HCEC 1CT (cell line): Measurements from ENCODE around the gene IL2RA.
"Not testable (repeated sequence)": the region's sequence is repeated elsewhere in the genome, so short reads cannot be mapped to it uniquely, and the experiment has no call there.

Experiments
- DNase-seq: peaks from one replicate; pipeline ENCODE4 v3.0.0-alpha.2; 2017

The IL2RA gene

DNA sequence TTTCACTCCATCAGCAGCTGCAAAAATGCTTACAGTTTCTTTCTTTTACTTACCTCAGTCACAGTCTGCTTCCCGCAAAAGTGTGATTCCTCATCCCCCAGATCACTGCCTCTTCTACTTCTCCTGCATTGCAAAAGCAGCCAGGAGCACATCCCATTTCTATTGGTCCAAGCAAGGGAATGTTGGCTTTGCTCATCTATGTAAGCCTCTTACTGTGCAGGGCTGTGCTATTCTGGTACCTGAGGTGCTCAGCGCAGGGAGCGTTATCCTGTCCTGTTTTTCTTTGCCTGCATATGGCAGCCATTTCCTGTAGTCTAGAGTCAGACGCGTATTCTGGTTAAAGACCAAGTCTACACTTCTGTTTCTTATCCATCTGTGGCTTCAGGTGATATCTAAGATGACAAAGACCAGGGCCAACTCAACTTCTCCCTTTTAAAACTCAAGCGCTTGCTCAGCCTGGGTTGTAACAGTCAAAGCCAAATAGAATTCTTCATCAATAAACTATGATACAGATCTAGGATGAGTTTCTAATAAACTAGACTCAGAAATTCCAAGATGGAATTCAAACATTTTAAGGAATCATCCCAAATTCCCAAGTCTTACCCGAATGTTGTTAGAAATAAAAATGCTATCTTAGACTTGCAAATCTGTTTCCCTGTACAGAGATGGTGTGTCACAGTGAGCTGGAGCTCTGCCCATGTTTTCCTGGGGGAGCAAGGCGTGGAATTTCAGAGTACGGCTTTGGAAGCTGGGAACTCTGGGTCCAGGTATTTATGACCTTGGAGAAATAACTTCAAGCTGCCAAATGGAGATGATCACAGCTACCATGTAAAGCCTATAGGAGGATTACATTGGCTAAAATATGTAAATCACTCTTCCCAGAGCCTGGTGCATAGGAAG lies 20.6 kb upstream of the IL2RA start:
- DNase-seq, result no peak

DNA sequence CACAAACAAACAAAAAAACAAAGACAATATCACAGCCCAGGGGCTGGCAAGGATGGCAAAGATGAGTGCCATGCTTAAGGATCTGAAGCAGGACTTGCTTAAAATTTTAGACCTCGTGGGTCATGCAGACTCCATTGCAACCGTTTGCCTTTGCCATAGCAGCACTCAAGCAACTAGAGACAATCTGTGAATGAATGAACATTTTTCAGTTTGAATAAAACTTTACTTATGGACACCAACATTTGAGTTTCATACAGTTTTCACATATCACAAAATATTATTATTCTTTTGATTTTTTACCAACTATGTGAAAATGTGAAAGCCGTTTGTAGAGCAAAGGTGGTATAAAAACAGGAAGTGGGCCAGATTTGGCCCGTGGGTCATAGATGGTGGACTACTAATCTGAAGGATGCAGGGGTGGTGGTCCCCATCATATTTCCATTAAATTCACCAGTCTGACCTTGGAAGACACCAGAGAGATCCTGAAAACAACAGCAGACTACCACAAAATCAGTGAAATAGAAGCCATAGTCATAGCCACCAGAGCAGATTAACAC lies 18.3 kb upstream of the IL2RA start:
- DNase-seq, result no peak

DNA sequence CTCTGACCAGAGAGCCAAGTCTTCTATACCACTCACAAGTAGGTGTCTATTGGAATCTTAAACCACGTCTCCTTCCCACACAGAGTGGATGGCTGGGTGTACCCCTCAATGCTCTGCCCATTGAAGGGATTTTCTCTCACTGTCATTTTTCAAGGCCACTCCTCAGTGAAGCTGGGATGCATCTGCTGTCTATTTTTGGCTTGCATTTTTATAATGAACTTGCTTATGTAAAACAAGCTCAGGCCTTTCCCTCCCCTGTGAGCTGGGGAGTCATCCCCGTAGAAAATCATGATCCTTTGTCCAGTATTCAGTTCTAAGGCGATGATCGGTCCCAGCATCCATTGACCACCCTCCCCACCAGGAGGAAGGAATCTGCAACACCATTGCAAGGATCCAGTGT lies 16.9 kb upstream of the IL2RA start:
- DNase-seq, result no peak

DNA sequence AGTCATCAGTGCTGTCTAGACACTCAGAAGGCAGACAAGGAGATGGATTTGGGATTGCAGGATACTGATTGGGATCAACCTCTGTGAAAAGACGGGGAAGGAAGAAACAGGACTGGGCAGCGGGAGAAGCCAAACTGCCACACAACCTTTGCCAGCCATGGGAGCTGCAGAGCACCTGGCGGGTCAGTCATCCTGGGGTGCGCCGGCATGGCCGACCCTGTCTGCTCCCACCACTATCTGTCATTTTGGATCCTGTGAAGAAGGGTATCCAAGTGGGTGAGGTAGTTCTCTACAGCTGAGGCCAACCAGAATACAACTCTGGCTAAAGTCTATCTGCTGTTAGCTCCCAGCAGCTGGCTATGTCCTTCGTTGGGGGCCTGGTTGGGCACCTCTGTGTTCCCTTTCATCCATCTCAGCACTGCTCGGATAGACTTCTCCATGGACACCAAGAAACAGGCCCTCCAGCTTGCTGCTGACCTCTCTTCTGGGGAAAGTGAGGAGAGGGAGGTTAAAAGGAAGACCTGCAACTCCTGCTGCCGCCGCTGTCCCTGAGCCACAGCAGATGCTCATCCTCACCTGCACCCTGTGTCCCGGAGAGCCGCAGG lies 15.0 kb upstream of the IL2RA start:
- DNase-seq, result no peak

DNA sequence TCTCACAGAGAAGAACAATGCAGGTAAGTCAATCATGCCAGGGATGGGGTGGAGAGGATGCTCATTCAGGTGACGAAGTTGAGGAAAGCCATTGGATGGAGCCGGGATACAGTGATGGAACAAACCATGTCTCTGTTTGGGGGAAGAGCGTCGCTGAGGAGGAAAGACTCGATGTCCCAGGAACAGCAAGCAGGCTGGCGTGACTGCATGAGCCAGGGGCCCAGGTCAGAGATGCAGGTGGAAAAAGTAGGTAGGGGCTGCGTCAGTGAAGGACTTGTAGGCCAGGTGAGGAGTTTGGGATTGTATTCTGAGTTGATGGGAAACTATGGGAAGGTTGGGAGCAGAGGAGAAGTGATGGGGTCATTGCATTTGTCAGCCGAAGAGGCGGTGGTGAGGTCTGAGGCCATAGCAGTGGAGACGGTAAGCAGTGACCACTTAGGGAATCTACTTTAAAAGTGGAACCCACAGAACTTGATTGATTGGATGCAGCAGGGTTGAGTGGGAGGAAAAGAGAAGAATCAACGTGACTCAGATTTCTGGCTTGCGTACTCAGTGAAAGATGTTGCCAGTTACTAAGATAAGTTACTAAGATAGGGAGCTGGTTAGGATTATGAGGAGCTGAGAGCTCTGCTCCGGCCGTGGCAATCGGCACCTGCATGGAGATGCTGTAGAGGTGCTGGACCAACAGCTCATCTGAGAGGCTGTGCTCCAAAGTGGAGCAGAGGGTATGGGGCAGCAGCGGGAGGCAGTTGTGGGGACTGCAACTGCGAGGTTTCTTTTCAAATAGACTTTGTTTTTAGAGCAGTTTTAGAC lies 12.5 kb upstream of the IL2RA start:
- DNase-seq, result no peak

DNA sequence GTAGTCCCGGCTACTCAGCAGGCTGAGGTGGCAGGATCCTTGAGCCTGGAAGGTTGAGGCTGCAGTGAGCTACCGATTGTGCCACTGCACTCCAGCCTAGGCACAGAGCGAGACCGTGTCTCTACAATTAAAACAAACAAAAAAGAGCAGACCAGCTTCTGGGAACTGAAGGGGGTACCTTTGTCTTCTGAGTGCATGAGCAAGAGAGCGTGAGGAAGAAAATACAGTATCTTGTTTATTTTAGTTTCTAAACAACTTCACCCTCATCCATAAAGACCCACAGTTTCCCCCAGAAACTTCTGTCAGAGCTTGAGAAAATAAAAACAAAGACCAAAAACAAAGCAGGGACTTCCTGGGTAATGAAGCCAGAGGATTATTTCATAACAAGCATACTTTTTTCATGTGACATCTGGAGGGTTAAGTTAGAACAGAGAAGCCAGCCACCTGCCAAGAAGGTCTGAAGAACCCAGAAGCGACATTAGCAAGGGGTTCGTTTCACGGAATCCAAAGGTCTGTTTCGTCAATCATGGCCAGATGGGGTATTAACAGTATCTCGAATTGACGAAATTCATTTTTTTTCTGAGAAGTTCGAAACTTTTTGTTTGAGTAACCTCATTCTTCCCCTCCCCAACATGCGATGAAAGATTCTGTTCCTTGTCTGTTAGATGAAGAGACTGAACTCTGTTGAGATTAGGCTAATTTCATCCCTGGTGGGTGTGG lies 10.2 kb upstream of the IL2RA start:
- DNase-seq, result no peak

DNA sequence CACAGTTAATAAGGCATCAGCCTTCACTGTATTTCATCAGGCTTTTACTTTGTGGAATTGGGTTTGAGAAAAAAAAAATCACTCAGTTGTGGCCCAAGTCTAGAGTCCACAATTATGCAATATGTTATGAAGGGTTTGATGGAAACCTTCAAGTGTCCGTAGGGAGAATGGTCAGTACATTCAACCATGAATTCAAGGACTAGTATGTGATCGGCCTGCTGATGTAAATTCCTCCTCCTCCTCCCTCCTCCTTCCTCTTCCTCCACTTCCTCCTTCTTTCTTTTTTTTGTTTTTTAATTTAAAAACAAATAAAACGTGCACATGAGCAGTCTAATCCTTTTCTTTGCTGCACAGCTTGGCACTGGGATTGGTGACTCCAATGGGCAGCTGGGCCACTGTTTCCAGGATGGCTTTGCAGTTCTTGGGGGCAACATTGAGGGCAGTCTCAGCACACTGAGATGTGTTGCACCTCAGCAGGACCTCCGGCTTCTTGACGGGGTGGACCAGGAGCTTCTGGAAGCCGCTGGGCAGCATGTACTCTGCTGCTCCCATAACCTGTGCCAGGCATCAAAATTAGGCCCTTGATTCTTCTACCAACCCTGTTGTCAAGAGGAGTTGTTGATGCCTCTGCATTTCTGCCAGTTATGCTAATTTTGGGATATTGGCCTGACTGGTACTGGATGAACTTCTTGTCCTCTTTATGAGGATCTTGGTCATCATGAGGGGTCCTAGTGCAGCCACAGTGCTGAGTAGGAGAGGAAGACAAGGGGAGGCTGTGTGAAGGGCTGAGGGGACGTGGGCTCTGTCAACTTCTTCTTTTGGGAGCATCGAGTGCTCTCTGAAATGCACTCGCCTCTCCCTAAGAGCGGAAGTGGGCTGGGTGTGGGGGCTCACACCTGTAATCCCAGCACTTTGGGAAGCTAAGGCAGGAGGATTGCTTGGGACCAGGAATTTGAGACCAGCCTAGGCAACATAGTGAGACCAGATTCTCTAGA lies 9.3 kb upstream of the IL2RA start:
- DNase-seq, result no peak

DNA sequence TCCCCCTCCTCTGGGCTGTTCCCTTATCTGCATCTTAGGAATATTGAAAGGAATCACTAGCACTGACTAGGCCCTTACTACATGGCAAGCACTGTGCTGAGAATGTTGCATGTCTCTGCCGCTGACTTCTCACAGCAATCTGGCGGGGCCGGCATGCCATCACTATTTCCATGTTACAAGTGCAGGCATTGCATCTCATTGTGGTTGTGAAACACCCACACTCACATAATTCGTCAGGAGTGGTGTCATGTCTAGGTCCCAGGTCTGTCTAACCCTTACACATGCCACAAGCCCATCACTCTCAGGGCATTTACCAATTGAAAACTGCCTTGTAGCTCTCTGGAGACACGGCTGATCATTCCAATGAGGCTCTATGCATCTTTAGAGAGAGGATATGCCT lies 8.5 kb upstream of the IL2RA start:
- no peak for DNase-seq

DNA sequence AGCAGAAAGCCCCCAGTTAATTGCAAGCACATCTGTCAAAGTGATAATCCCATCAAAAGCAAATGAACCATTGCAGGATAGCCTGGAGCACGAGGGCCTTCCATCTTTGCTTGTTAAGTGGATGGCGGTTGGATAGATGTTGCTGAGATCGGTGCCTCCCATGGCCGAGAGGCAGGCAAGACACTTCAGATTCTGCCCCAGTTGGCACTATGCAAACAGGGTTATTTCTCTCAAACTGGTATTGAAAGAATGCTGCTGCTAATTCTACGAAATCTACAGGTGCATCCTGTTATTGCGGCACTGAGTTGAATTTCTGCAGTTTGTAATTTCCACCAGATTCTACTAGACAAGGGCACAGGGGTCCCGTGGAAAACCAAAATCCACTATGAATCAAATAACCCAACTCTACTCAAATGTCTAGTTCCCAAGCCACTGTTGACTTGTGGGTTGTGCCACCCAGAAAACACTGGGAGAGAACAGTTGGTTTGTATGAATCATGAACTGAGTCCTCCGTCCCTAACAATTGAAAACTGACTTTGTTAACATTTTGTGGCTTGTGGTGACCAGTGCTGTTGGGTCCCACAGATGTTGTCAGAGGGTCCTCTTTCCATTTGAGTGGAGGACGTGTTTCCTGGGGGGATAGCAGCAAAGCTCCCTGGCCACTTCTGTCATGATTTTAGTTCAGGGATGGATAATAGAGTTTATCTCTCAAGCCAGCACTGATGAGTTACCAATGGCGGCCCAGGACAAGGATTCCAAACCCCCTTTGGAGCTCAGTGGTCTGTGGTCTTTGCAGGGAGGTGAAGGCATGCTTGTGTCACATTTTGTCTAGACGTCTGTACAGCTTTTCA lies 7.1 kb upstream of the IL2RA start:
- DNase-seq, result no peak

DNA sequence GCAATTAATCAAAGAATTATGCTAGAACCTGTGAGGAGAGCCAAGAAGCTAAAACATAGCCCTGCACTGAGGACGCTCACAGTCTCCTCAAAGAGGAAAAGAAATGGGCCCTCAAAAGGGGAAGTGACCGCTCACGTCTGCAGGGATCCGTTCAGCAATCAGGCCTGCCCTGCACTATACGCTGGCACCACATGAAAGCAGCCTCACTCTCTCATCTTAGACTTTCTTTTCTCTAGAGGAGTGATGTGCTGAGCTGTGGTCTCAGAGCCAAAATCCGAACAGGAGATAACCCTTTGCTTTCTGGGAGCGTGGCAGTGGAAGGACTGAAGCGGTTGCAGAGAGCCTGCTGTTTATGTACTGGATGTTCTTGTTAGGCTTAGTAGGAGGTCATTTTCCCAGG lies 6.3 kb upstream of the IL2RA start:
- no peak for DNase-seq

DNA sequence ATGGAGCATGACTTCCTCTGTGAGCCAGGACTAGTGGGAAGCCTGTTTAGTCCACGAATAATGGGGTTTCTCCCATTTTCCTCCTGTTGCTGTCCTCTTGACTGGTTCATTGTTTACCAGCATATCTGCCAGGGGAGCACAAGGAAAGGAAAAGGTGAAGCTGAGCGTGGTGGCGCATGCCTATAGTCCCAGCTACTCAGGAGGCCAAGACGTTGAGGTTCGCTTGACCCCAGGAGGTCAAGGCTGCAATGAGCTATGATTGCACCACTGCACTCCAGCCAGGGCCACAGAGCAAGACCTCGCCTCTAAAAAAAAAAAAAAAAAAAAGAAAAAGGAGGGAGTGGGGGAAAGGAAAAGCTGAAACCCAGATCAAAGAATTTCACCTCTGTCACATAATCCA lies 5.8 kb upstream of the IL2RA start:
- DNase-seq, result no peak

DNA sequence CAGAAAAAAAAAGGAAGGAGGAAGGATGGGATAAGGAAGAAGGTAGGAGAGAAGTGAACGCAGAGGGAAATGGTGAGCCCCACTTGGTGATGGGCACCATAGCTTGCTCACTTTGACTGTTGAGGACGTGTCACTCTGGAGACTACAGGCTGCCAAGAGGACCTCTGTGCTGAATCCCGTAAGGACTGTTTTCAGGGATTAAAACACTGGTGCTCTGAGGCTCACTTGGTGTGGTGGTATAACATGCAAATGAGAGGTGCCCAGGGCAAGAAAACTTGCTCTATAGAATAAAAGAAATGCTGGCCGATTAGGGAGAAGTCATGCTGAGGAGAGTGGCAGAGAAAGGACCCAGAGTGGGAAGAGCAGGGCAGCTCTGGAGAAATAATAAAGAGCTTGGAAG lies 5.3 kb upstream of the IL2RA start:
- no peak for DNase-seq

DNA sequence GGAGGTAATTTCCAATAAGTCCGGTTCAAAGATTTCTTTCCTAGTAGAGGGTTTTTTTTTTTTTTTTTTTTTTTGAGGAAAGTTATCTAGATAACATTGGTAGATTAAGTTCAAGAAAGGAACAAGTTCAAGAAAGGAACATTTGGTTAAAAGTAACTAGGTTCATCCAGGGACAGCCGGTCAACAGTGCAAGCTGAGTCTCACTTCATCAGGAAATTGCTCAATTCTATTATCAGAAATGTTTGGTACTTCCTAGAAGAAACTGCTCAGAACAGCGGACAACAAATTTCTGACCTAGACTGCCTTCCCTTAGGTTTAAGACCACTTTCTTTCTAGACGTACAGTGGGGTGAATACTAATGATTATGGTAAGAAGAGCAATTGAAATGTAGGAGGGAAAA lies 3.7 kb upstream of the IL2RA start:
- DNase-seq, result no peak

DNA sequence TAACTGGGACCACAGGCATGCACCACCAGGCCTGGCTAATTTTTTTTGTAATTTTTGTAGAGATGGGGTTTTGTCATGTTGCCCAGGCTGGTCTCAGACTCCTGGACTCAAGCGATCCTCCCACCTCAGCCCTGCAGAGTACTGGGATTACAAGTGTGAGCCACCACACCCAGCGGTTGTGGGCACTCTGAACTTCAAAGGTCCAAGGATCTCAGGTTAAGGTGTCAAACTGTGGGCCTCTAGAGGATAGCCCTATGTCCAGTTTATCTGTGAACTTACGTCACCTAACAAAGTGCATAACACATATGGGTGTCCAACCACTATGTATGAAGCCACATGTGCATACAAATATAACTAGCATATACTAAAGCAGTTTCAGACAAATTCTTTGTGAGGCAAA lies 3.2 kb upstream of the IL2RA start:
- DNase-seq, result no peak

DNA sequence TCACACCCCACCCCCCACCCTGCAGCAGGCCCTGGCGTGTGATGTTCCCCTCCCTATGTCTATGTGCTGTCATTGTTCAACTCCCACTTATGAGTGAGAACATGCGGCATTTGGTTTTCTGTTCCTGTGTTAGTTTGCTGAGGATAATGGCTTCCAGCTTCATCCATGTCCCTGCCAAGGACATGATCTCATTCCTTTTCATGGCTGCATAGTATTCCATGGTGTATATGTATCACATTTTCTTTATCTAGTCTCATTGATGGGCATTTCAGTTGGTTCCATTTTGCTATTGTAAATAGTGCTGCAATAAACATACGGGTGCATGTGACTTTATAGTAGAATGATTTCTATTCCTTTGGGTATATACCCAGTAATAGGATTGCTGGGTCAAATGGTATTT lies 2.6 kb upstream of the IL2RA start:
- not testable (repeated sequence) for DNase-seq

DNA sequence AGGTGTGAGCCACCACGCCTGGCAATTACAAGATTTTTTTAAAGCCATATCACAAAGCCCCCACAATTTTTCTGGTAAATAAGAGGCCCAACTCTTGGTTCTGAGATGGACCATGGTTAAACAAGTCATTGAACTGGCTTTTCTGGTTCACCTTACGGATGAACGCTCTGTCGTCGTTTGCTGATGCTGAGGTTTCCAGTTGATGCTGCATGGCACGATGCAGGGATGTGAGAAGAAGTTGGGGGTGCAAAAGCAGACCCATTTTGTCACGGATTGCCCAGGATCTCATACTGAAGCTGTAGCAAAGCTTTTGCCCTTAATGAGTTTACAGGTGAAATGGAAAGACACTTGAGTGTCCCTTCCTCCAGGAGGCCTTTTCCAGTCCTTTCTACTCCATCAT lies 2.0 kb upstream of the IL2RA start:
- no peak for DNase-seq

DNA sequence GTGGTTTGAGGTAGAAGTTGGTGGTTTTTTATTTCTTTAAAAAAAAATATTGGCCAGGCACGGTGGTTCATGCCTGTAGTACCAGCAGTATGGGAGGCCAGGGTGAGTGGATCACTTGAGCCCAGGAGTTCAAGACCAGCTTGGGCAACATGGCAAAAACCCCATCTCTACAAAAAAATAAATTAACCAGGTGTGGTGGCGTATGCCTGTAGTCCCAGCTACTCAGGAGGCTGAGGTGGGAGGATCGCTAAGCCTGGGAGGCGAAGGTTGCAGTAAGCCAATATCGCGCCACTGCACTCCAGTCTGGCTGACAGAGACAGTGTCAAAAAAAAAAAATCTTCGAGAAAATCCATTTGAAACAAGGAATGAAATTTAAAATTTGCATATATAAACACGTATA lies 1.1 kb downstream of the IL2RA start:
- no peak for DNase-seq

DNA sequence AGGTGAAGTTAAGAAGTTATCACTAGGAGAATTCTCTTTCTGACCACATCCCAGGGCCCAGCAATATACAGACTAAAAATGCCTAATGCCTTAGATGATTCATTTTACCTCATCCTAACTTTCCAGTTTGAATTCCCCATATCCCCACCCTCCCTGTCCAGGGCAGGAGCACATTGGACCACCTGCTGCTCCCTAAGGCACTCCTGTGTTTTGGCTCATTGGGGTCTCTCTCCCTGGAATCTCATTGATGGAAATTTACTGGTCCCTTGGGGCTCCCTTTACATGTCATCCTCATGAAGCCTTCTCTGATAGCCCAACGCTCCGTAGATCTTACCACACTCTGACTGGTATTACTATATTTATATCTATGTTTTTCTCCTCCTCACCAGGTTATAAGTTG lies 2.7 kb downstream of the IL2RA start:
- DNase-seq, result no peak

DNA sequence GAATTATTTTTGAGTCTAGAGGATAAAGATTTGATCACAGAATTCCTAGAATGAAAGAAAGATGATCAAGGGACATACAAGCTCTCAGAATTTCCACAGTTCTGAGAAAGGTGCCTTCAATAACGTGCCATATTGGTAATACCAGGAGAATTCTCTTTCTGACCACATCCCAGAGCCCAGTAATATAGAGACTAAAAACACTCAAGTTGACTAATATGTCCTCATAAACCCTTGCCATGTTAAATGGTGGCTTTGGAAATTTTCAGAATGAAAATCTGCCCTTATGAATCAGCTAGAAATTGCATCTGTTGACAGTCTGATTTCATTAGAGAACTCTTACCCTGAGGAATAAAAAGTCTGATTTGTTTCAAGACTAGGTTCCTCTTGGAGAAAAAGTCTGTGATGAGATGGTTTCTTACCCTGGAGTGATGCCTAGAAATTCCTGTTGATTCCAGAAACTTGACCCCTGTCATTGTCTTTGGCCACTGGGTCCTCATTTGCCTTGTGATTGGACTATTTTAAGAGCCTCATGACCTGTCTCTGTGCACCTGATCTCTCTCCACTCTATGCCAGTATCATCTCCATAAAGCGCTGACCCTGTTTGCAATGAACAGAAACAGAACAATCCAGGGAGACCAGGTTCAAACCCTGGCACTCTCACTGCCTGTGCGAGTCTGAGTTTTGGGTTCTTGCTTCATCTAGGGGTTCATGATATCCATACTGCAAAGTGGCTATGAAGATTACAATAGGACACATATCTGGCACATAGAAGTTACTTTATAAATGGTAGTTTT lies 3.3 kb downstream of the IL2RA start:
- no peak for DNase-seq
